ENCODE measurements around the gene PLA2G4B.

The PLA2G4B gene

DNA sequence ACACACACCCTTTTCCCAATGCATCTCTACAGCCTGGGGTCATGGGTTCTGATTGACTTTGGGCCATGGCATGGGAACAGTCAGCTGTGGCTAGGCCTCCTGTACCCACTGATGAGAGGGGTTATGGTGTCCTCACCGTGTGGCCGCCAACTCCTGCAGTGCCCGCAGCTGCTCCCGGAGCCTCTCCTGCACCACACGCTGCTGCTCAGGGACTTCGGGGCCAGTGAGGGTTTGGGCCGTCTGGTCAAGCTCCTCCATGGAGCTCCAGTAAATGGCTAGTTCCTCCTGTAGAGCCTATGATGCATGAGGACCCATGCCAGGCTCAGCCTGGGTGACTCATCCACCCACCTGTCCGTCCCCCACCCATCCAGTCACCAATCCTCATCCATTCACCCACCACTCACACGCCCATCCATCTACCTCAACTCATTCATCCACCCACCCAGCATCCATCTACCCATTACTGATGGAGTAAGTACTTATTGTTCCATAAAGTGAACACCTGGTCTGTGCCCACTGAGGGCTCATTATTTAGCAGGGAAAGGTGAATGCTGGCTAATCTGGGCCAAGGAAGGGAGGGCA lies 33.6 kb downstream of the PLA2G4B start:
- no peaks in the 10 kb centered on the region for H3K27me3 ChIP-seq (ENCODE audit: insufficient read depth, low read length, poor library complexity, severe bottlenecking)
- no peaks in the 10 kb centered on the region for H4K20me1 ChIP-seq (ENCODE audit: insufficient read depth, low read length, poor library complexity, severe bottlenecking)
- TF ChIP-seq EZH2phosphoT487 (IDR thresholded peaks at IDR 0.05; ENCODE audit: borderline replicate concordance) (no peak), CTCF (conservative IDR thresholded peaks at IDR 0.05; ENCODE audit: low read length) (no peak)
- no peaks in the 10 kb centered on the region for H3K9me2 ChIP-seq (replicated peaks; ENCODE audit: low read depth, low read length)
- H3K79me2 ChIP-seq (ENCODE audit: insufficient read depth, low read length) = no peaks in the 10 kb centered on the region
- no peak overlapping the region for H3K4me3 ChIP-seq (ENCODE audit: low read length, poor library complexity, severe bottlenecking)
- no peaks in the 10 kb centered on the region for H3K36me3 ChIP-seq (ENCODE audit: insufficient read depth, low read length)
- H3K4me2 ChIP-seq (ENCODE audit: low read depth, low read length, poor library complexity, severe bottlenecking) = no peak overlapping the region
- H2AFZ ChIP-seq (ENCODE audit: low read length) = no peak overlapping the region
- no peaks in the 10 kb centered on the region for H3K4me1 ChIP-seq (ENCODE audit: insufficient read depth, low read length, poor library complexity, severe bottlenecking)
- no peaks in the 10 kb centered on the region for H3F3A ChIP-seq (ENCODE audit: low read depth)
- no peak overlapping the region for H3K9ac ChIP-seq (ENCODE audit: low read depth, low read length, poor library complexity, severe bottlenecking)
- no peaks in the 10 kb centered on the region for H3K9me3 ChIP-seq (ENCODE audit: insufficient read depth, low read depth, low read length)

DNA sequence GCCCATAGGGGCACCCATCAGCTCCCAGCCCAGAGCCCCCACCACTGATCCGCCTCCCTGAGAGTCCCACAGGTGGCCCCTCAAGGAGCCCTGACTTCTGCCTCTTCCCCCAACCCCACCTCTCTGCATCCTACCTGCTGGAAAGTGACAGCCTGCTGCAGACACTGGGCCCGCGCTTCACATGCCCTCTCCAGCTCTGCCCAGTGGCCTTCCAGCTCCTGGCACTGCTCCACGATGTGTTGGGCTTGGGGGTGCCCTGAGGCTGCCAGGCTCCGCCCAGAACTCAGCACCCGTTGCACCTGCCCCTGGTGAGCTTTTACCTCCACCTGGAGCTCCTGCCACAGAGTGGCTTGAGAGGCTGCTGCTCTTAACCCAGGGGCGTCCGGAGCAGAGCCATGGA lies 35.1 kb downstream of the PLA2G4B start:
- Histone ChIP-seq H2AFZ (ENCODE audit: low read length) (no peak overlapping the region), H3K9me2 (replicated peaks; ENCODE audit: low read depth, low read length) (no peaks in the 10 kb centered on the region), H3K9ac (ENCODE audit: low read depth, low read length, poor library complexity, severe bottlenecking) (no peak overlapping the region), H3K4me2 (ENCODE audit: low read depth, low read length, poor library complexity, severe bottlenecking) (no peak overlapping the region), H3F3A (ENCODE audit: low read depth) (no peaks in the 10 kb centered on the region), H3K36me3 (ENCODE audit: insufficient read depth, low read length) (no peaks in the 10 kb centered on the region), H3K9me3 (ENCODE audit: insufficient read depth, low read depth, low read length) (no peaks in the 10 kb centered on the region), H3K79me2 (ENCODE audit: insufficient read depth, low read length) (no peaks in the 10 kb centered on the region), H3K4me1 (ENCODE audit: insufficient read depth, low read length, poor library complexity, severe bottlenecking) (no peaks in the 10 kb centered on the region), H3K27me3 (ENCODE audit: insufficient read depth, low read length, poor library complexity, severe bottlenecking) (no peaks in the 10 kb centered on the region), H4K20me1 (ENCODE audit: insufficient read depth, low read length, poor library complexity, severe bottlenecking) (no peaks in the 10 kb centered on the region), H3K4me3 (ENCODE audit: low read length, poor library complexity, severe bottlenecking) (no peak overlapping the region)
- no peak for TF ChIP-seq EZH2phosphoT487 (IDR thresholded peaks at IDR 0.05; ENCODE audit: borderline replicate concordance)
- no peak for TF ChIP-seq CTCF (conservative IDR thresholded peaks at IDR 0.05; ENCODE audit: low read length)

GRCh38 chr15:41874736-41875135 lies 36.1 kb downstream of the PLA2G4B start:
- H3K27me3 ChIP-seq (ENCODE audit: insufficient read depth, low read length, poor library complexity, severe bottlenecking) = no peaks in the 10 kb centered on the region
- H3K9me2 ChIP-seq (replicated peaks; ENCODE audit: low read depth, low read length) = no peaks in the 10 kb centered on the region
- H2AFZ ChIP-seq (ENCODE audit: low read length) = no peak overlapping the region
- H4K20me1 ChIP-seq (ENCODE audit: insufficient read depth, low read length, poor library complexity, severe bottlenecking) = no peaks in the 10 kb centered on the region
- H3K9me3 ChIP-seq (ENCODE audit: insufficient read depth, low read depth, low read length) = no peaks in the 10 kb centered on the region
- TF ChIP-seq CTCF (conservative IDR thresholded peaks at IDR 0.05; ENCODE audit: low read length) = no peak
- no peak for TF ChIP-seq EZH2phosphoT487 (IDR thresholded peaks at IDR 0.05; ENCODE audit: borderline replicate concordance)
- H3K4me1 ChIP-seq (ENCODE audit: insufficient read depth, low read length, poor library complexity, severe bottlenecking) = no peaks in the 10 kb centered on the region
- no peaks in the 10 kb centered on the region for H3K79me2 ChIP-seq (ENCODE audit: insufficient read depth, low read length)
- no peak overlapping the region for H3K9ac ChIP-seq (ENCODE audit: low read depth, low read length, poor library complexity, severe bottlenecking)
- H3F3A ChIP-seq (ENCODE audit: low read depth) = no peaks in the 10 kb centered on the region
- H3K4me2 ChIP-seq (ENCODE audit: low read depth, low read length, poor library complexity, severe bottlenecking) = no peak overlapping the region
- no peak overlapping the region for H3K4me3 ChIP-seq (ENCODE audit: low read length, poor library complexity, severe bottlenecking)
- no peaks in the 10 kb centered on the region for H3K36me3 ChIP-seq (ENCODE audit: insufficient read depth, low read length)
